Endothelial cell of umbilical vein (primary cell): ENCODE data around the gene LGR6.
"Not testable (repeated sequence)": the region's sequence is repeated elsewhere in the genome, so short reads cannot be mapped to it uniquely, and the experiment has no call there.

Experiments used
- EZH2 ChIP-seq: IDR thresholded peaks from 2 replicates; pipeline ENCODE4 v1.6.1; 2012; ENCODE audit warnings: borderline replicate concordance, low read depth, mild to moderate bottlenecking, moderate library complexity, low read length, inconsistent platforms; ENCODE audit not compliant: severe bottlenecking
- FOS ChIP-seq: IDR thresholded peaks from 2 replicates; pipeline ENCODE4 v1.6.1; 2011; ENCODE audit warnings: mild to moderate bottlenecking, low read length, moderate library complexity, borderline replicate concordance; ENCODE audit not compliant: insufficient read depth
- GATA2 ChIP-seq: IDR thresholded peaks from 2 replicates; pipeline ENCODE4 v1.7.0; 2011; ENCODE audit warnings: low read depth, mild to moderate bottlenecking, moderate library complexity, mixed read lengths, low read length; ENCODE audit not compliant: insufficient read length, insufficient read depth
- JUN ChIP-seq: IDR thresholded peaks from 2 replicates; pipeline ENCODE4 v1.6.1; 2011; ENCODE audit warnings: borderline replicate concordance, low read depth; ENCODE audit not compliant: insufficient read length, insufficient read depth
- MYC ChIP-seq: IDR thresholded peaks from one replicate; pipeline ENCODE4 v1.6.1; 2011; ENCODE audit warnings: mild to moderate bottlenecking, low read depth, low read length
- POLR2A ChIP-seq: IDR thresholded peaks from 2 replicates; pipeline ENCODE4 v1.6.1; 2012; ENCODE audit warnings: low read depth, mild to moderate bottlenecking, control low read depth, low read length
- POLR2AphosphoS5 ChIP-seq: IDR thresholded peaks from 2 replicates; pipeline ENCODE4 v1.6.1; 2012; ENCODE audit warnings: low read depth, mild to moderate bottlenecking, control low read depth, low read length, moderate library complexity; ENCODE audit not compliant: insufficient read depth
- TF ChIP-seq, protein P1 (sequence below): IDR thresholded peaks from 2 replicates; pipeline ENCODE4 v1.6.1; 2011; ENCODE audit not compliant: insufficient read depth, insufficient read length
- TF ChIP-seq, protein P2 (sequence below), 2 donors: IDR thresholded peaks; 1 replicate in 1 of 2; 2 replicates in 1 of 2; pipeline ENCODE4 v1.5.1; 2011; ENCODE audit warnings: low read length in 2 of 2, mild to moderate bottlenecking in 2 of 2, moderate library complexity in 2 of 2, control low read depth in 1 of 2, inconsistent platforms in 1 of 2, low read depth in 1 of 2; ENCODE audit not compliant: insufficient read depth in 1 of 2; ENCODE audit errors: extremely low read depth in 1 of 2

DNA sequence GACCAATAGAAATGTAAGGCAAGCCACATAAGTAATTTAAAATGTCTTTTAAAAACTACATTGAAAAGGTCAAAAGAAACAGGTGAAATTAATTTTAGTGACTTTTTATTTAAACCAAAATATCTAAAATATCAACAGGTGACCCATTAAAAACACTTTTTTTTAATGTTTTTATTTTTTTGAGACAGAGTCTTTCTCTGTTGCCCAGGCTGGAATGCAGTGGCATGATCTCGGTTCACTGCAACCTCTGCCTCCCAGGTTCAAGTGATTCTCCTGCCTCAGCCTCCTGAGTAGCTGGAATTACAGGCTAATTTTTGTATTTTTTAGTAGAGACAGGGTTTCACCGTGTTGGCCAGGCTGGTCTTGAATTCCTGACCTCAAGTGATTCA is 12.9 kb upstream of the LGR6 start:
- TF ChIP-seq, protein P1, sequence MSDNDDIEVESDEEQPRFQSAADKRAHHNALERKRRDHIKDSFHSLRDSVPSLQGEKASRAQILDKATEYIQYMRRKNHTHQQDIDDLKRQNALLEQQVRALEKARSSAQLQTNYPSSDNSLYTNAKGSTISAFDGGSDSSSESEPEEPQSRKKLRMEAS: not testable (repeated sequence)
- not testable (repeated sequence) for TF ChIP-seq POLR2A, FOS, POLR2AphosphoS5, EZH2, MYC, JUN, GATA2
- TF ChIP-seq, protein P2, sequence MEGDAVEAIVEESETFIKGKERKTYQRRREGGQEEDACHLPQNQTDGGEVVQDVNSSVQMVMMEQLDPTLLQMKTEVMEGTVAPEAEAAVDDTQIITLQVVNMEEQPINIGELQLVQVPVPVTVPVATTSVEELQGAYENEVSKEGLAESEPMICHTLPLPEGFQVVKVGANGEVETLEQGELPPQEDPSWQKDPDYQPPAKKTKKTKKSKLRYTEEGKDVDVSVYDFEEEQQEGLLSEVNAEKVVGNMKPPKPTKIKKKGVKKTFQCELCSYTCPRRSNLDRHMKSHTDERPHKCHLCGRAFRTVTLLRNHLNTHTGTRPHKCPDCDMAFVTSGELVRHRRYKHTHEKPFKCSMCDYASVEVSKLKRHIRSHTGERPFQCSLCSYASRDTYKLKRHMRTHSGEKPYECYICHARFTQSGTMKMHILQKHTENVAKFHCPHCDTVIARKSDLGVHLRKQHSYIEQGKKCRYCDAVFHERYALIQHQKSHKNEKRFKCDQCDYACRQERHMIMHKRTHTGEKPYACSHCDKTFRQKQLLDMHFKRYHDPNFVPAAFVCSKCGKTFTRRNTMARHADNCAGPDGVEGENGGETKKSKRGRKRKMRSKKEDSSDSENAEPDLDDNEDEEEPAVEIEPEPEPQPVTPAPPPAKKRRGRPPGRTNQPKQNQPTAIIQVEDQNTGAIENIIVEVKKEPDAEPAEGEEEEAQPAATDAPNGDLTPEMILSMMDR (IDR thresholded peaks at IDR 0.05; ENCODE audit: extremely low read depth in 1 of 2, insufficient read depth in 1 of 2, low read depth in 1 of 2, low read length in 2 of 2): not testable (repeated sequence)
